KMS-11 (cell line): Measurements from ENCODE around the gene TMEM130.

Experiments
- H2AFZ ChIP-seq: fragments of 200-600 bp; sonication (generic); 2 replicates; pipeline ENCODE4 v1.6.1; 2016; ENCODE audit warnings: antibody characterized with exemption, mixed run types, low read depth
- H3K27ac ChIP-seq: fragments of 200-600 bp; sonication (generic); 2 replicates; pipeline ENCODE4 v1.6.1; 2016; ENCODE audit warnings: mild to moderate bottlenecking, mixed run types
- H3K27me3 ChIP-seq: fragments of 200-600 bp; sonication (generic); 2 replicates; pipeline ENCODE4 v1.6.1; 2017; ENCODE audit warnings: mild to moderate bottlenecking, low read depth, mixed run types, moderate library complexity; ENCODE audit not compliant: insufficient read depth
- H3K36me3 ChIP-seq: fragments of 200-600 bp; sonication (generic); 2 replicates; pipeline ENCODE4 v1.6.1; 2017; ENCODE audit warnings: mild to moderate bottlenecking, mixed run types; ENCODE audit not compliant: insufficient read depth
- H3K4me1 ChIP-seq: fragments of 200-600 bp; sonication (generic); 2 replicates; pipeline ENCODE4 v1.6.1; 2016; ENCODE audit warnings: mild to moderate bottlenecking, low read depth, mixed run types; ENCODE audit not compliant: poor library complexity, severe bottlenecking
- H3K4me2 ChIP-seq: fragments of 200-600 bp; sonication (generic); 2 replicates; pipeline ENCODE4 v1.7.0; 2016; ENCODE audit warnings: mild to moderate bottlenecking, mixed run types
- H3K4me3 ChIP-seq: fragments of 200-600 bp; sonication (generic); IDR thresholded peaks from 2 replicates; pipeline ENCODE4 v1.6.1; 2017; ENCODE audit warnings: low read depth, low read length, mixed read lengths; ENCODE audit not compliant: insufficient read depth
- H3K79me2 ChIP-seq: fragments of 200-600 bp; sonication (generic); 2 replicates; pipeline ENCODE4 v1.6.1; 2016; ENCODE audit warnings: low read depth, mixed run types; ENCODE audit not compliant: insufficient read depth
- H3K9ac ChIP-seq: fragments of 200-600 bp; sonication (generic); 2 replicates; pipeline ENCODE4 v1.6.1; 2016; ENCODE audit warnings: mild to moderate bottlenecking, mixed run types
- H4K20me1 ChIP-seq: fragments of 200-600 bp; sonication (generic); 2 replicates; pipeline ENCODE4 v1.6.1; 2016; ENCODE audit warnings: mild to moderate bottlenecking, mixed run types; ENCODE audit not compliant: insufficient read depth
- CTCF ChIP-seq: fragments of 200-600 bp; sonication (generic); conservative IDR thresholded peaks from 2 replicates; pipeline ENCODE4 v1.6.1; 2017; ENCODE audit warnings: low read depth, mild to moderate bottlenecking, antibody characterized with exemption, low read length, moderate library complexity, mixed read lengths

TMEM130 gene

GRCh38 chr7:98836811-98837629 is 32.8 kb downstream of the TMEM130 start:
- no peaks in the 10 kb centered on the region for H3K36me3 ChIP-seq
- H3K4me3 ChIP-seq: no peak overlapping the region
- H3K27me3 ChIP-seq: no peaks in the 10 kb centered on the region
- H3K79me2 ChIP-seq: no peaks in the 10 kb centered on the region
- no peak overlapping the region for H3K9ac ChIP-seq
- no peak overlapping the region for H2AFZ ChIP-seq
- no peak overlapping the region for H3K27ac ChIP-seq
- no peak overlapping the region for H3K4me2 ChIP-seq
- TF ChIP-seq CTCF: peak; percentile 64
- no peaks in the 10 kb centered on the region for H3K4me1 ChIP-seq
- H4K20me1 ChIP-seq: no peaks in the 10 kb centered on the region

GRCh38 chr7:98834949-98835348 is 34.9 kb downstream of the TMEM130 start:
- Histone ChIP-seq H2AFZ (no peak overlapping the region), H3K27ac (no peak overlapping the region), H3K4me2 (no peak overlapping the region), H3K27me3 (no peaks in the 10 kb centered on the region), H4K20me1 (no peaks in the 10 kb centered on the region), H3K79me2 (no peaks in the 10 kb centered on the region), H3K36me3 (no peaks in the 10 kb centered on the region), H3K4me1 (no peaks in the 10 kb centered on the region), H3K9ac (no peak overlapping the region), H3K4me3 (no peak overlapping the region)
- TF ChIP-seq CTCF: no peak

GRCh38 chr7:98833022-98833421 is 36.8 kb downstream of the TMEM130 start:
- Histone ChIP-seq H3K4me2 (no peak overlapping the region), H3K4me1 (no peaks in the 10 kb centered on the region), H3K4me3 (no peak overlapping the region), H2AFZ (no peak overlapping the region), H3K27me3 (no peaks in the 10 kb centered on the region; the same call in 1 of the 2 replicates), H3K27ac (no peak overlapping the region), H3K36me3 (no peaks in the 10 kb centered on the region), H3K79me2 (no peaks in the 10 kb centered on the region), H3K9ac (no peak overlapping the region), H4K20me1 (no peaks in the 10 kb centered on the region)
- TF ChIP-seq CTCF: no peak

GRCh38 chr7:98831641-98832221 is 38.1 kb downstream of the TMEM130 start:
- no peak overlapping the region for H3K9ac ChIP-seq
- no peaks in the 10 kb centered on the region for H3K4me1 ChIP-seq
- H3K27me3 ChIP-seq: no peaks in the 10 kb centered on the region; the same call in 1 of the 2 replicates
- H3K4me3 ChIP-seq: no peak overlapping the region
- H3K27ac ChIP-seq: no peak overlapping the region
- peak; percentile 76 for TF ChIP-seq CTCF
- no peaks in the 10 kb centered on the region for H3K36me3 ChIP-seq
- H3K79me2 ChIP-seq: no peaks in the 10 kb centered on the region
- no peaks in the 10 kb centered on the region for H4K20me1 ChIP-seq
- no peak overlapping the region for H2AFZ ChIP-seq
- H3K4me2 ChIP-seq: no peak overlapping the region
